Activated CD8-positive, alpha-beta memory T cell treated with anti-CD3 and anti-CD28 coated beads, Interleukin-2, amount 50 U/mL, for 1 hour (primary cell): ENCODE measurements around the gene COPS4.
"Not testable (repeated sequence)": the region's sequence is repeated elsewhere in the genome, so short reads cannot be mapped to it uniquely, and the experiment has no call there.

Source experiments
- DNase-seq: peaks from one replicate; pipeline ENCODE4 v3.0.0-alpha.2; 2020; ENCODE audit errors: extremely low read depth

Gene COPS4

DNA sequence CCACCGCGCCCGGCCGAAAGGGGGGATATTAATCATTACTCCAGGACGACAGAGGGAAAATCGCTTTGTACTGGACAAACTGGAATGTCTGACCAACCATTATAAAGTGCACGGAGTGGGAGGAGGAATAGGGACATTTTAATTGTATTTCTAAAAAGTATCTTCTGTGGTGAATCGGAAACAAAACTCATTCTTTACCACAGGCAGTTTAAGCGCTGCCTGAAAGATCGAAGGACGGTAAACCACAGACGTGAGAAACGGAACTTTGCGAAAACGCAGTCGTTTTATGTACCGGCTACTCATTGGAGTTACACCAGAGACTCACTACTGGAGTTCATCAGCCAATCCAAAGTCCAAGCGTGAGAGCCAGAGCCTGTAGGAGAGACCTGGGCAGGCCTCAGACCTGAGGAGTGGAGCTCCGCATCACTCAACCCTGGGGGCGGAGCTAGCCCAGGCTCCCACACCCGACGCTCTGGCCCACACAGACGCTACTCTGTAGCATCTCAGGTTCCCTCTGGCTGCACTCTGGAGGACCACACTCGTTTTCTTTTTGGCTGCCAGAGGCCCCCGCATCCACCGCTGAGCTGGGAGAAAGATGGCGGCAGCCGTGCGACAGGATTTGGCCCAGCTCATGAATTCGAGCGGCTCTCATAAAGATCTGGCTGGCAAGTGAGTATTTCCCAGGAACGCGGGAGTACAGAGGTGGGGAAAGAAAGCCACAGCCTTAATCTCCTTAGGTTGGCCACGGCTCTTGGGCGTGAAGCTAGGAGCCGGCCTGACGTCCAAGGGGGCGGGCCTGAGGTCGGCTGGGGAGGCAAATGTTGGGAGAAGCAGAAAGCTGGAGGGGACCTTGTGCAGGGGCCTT is at the start of gene COPS4:
Gene COPS4, plus strand, starts transcription at position 554 of the 865 bp plus-strand sequence. Its CDS starts 42 bp downstream, at position 596.
- peak; percentile 95 for DNase-seq

DNA sequence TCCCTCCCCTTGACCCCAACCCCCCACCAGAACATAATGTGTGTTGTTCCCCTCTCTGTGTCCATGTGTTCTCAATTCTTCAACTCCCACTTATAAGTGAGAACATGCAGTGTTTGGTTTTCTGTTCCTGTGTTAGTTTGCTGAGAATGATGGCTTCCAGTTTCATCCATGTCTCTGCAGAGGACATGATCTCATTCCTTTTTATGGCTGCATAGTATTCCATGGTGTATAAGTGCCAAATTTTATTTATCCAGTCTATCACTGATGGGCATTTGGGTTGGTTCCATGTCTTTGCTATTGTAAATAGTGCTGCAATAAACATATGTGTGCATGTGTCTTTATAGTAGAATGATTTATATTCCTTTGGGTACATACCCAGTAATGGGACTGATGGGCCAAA is 47.5 kb upstream of the COPS4 start:
- not testable (repeated sequence) for DNase-seq

DNA sequence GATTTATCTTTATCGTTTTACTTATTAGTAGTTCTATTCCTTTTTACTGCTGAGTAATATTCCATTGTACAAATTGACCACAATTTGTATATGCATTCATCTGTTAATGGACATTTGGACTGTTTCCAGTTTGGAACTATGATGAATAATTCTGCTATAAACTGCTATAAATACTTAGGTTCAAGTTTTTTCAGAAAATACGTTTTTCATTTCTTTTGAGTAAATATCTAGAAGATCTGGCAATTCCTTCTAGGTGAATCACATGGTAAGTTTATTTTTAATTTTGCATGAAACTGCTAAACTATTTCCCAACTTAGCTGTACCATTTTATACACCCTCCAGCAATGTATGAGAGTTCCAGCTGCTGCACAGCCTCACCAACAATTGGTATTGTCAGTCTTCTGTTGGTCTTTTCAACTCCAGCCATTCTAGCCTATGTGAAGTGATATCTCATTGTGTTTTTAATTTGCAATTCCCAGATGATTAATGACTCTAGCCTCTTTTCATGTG is 46.6 kb upstream of the COPS4 start:
- DNase-seq = no peak

DNA sequence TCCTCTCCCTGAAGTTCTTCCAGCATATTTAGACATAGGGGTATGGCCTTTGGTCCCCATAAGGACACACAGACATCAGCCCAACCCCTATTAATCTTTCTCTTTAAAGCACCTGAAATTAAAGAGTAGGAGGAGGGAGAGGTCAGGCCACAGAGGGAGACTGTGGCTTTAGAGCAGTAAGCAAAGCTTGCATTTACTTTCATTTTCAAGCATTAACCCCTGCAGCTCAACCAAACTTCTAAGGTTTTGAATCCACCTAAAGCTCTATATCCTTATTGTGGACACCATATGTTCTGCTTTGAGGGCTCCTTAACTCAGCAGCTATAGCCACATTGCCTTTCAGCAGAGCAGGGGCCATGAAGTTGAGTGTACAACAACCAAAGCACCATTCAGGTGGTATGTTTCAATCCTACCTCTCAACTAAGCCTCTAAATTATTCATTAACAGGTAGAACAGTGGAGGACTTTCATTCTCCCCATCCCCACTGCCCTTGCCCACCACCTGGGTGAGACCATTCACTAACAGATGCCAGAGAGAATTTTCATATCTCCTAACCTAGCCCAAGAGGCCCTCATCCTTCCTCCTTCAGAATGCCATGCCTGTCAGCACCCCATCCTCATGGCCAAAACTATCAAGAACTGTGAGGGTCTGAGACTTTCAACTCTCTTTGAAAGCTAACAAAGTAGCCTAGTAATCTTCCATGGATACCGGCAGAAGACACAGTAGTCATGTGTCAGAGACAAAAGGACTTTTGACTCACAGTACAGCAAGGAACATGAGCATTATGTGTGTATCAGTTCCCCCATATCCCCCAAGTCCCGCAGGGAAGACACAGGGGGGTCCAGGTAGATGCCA is 45.2 kb upstream of the COPS4 start:
- DNase-seq = no peak

DNA sequence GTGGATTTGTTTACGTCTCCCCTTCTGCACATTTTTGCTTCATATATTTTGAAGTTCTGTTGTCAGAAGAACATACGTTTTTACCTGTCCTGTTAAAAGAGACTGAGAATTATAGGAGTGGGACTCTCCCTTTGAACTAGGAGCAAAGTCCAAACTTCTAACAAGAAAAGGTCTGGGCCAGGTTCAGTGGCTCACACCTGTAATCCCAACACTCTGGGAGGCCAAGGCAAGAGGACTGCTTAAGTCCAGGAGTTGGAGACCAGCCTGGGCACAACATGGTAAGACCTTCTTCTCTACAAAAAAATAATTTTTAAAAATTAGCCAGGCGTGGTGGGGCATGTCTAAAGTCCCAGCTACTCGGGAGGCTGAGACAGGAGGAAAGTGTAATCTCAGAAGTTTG is 40.1 kb upstream of the COPS4 start:
- no peak for DNase-seq

DNA sequence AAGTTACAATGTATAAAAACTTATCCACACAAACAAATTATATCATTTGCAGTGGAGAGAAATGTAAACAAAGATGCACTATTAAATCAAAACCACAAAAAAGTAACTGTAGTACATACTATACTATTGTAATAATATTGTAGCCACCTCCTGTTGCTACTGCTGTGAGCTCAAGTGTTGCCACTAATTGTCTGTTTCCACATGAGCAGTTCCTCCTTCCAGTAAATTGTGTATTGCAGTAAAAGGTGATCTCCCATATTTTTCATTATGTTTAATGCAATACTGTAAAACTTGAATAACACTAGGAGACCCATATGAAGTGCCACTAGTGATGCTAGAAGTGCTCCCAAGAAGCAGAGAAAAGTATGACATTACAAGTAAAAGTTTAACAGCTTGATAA is 36.1 kb upstream of the COPS4 start:
- no peak for DNase-seq

DNA sequence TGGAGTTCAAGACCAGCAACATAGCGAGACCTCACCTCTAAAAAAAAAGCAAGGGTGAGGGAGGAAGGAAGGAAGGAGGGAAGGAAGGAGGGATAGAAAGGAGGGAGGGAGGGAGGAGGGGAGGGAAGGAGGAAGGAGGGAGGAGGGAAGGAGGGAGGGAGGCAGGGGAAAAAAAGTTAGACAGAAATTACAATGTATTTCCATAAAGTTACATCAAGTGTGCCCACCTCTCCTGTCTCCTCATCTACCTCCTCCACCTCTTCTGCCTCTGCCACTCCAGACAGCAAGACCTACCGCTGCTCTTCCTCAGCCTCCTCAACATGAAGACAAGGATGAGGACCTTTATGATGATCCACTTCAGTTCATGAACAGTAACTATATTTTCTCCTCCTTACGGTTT is 32.7 kb upstream of the COPS4 start:
- no peak for DNase-seq

DNA sequence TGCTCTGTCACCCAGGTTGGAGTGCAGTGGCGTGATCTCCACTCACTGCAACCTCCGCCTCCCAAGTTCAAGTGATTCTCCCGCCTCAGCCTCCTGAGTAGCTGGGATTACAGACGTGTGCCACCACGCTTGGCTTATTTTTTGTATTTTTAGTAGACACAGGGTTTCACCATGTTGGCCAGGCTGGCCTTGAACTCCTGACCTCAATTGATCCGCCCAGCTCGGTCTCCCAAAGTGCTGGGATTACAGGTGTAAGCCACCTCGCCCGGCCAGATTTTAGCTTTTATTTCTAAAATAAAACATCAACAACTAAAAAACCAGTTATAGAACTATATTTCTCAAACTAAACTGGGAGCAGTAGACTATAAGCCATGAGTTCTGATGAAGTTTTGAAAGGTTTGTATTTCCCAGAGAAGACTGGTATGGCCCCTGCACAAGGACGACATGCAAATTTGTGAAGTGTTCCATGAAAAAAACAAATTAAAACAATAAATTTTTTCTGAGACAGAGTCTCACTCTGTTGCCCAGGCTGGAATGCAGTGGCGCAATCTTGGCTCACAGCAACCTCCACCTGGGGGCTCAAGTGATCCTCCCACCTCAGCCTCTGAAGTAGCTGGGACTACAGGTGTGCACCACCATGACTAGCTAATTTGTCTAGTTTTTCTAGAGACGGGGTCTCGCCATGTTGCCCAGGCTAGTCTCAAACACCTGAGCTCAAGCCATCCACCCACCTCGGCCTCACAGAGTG is 31.8 kb upstream of the COPS4 start:
- DNase-seq = not testable (repeated sequence)

DNA sequence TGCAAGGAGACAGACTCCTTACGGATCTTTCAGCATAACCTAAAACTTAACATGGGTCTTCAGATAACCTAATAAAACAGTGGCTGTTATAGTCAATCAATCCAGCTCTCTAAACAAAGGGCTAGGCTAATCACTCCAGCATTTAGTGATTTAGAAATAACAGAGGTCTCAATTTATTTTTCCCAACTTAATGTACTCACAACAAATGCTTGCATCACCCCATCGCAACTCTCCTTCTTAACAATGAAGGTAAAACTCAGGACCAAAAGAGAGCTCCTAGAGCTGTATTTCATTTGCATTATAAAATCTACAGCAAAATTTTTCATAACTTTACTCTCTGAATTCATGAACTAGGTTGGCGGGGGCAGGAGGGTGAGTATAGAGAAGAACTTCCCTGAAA is 25.5 kb upstream of the COPS4 start:
- no peak for DNase-seq

DNA sequence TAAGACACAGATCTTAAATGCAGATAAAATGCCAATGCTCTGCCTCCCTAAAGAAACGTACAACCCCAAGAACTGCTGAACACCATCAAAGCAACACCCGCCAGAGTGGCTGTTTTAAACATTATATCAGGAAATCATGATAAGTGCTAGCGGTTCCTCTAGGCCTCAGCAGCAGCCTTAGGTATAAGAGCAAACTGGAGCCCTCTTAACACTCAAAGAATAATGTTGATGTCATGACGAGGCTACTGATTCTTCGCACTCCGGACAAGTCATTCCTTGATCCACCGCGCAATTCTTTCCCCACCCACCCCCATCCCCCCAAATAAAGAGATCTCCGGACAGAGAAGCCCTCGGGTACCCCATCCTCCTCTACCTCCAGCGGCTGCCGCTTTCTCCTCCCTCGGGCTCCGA is 24.9 kb upstream of the COPS4 start:
- DNase-seq = no peak

DNA sequence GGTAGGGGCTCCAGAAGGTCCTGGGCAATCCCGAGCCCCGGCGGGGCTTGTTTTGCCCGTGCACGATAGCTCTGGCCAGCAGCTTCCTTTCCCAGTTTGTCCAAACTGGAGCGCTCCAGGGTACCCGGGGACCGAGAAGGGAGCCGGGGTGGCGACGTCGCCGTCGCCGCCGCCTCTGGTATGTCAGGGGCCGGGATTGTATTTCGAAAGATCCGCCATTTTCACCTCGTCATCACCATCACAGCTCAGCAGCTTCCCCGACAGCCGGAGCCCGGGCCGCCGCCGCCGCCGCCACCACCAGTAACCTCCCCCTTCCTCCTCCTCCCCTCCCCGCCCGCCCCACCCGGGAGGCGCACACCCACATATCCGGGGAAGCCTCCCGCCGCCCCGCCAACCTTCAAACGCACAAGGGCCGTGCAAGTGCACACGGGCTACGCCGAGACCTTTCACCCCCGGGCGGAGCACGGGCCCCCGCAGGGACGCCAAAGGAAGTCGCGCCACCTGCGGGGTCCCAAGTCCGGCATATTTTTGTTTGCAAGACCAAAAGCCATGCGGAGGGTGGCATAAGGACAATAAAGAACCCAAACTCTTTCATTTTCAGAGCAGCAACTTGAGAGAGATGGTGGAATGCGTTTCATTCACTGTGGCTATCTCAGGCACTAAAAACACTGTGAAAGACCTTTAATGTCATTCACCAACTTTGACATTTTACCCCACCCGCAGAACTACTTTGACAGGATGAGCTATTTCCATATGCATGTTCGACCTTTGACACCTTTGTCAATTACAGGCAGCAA is 24.3 kb upstream of the COPS4 start, which contains the start of gene LIN54:
Gene LIN54, minus strand, starts transcription at position 302 of the 797 bp plus-strand sequence. CDS start 25,979 bp downstream, outside the sequence.
- DNase-seq = peak; percentile 47

DNA sequence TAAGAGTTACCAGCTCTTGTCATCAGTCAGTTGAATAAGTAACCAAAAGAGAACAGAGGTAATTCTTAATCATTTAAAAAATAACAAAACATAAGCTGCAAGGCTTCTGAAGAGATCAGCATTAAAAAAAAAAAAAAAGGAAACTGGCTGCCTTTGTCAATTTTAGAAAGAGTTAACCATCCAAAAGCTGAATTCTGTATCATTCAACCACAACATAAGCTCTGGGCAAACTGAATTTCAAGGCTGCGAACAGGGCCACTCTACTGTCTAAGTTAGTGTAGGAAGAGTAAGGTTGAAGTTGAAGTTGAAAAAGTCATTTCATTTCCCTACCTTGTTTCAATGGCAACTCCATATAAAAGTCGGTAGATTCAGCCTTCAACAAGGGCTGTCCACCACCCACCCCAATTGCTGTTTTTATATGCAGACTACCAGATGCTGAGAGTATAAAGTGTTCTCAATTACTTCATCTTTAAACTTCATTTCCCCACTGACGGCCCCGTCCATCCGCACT is 23.2 kb upstream of the COPS4 start:
- no peak for DNase-seq

DNA sequence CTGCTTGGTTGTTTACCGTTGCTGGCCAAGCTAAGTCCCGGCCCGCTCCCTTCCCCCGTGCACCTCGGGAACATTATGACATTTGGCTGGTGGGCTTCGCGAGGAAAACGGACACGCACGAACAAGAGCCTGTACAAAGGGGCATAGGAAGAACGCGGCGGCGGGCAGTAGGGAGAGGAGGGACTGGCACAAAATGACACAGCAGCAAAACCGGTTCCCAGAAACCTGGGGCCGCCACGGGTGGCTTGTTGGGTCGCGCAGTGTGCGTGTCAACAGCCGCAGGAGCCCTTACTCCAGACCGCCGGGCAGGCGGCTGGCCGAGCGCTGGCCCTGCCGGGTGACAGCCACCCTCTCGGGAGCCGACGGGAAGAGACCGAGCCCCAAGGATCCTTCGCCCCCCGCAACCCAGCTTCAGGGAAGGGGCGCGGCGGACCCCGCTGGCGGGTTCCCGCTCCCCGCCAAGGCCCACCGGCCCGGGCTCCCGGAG is 22.7 kb upstream of the COPS4 start:
- DNase-seq = no peak

DNA sequence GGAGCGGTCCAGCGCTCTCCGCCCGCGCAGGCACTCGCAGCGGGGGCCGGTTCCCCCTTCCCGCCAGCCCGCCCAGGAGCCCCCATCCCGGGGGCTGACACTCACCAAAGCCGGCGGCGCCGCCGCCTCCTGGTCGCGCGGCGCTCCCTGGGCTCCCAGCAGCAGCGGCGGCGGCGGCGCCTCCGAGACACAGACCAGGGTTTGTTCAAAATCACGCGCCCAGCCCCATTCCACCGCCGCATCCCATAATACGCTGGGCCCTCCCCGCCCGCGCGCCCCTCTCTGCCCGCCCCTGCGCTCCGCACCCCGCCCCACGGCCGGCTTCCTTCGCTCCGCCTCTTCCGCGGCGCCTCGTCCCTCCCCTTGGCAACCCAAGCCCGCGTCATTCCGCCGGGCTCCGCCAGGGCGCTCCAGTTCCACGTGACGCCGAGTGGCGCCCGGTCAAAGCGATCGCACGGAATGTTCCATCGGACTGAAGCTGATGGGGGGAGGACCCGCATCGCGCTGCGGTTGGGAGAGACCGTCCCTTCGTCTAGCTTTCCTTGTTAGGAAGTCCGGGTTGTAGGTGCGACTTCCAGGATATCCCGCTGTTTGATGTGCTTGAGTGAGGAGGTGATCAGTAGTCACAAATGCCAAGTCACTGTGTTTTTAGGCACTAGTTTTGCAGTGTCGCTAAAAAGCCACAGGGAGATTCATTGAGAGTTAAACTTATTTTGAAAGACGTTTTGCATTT is 22.1 kb upstream of the COPS4 start:
- peak; percentile 86 for DNase-seq

DNA sequence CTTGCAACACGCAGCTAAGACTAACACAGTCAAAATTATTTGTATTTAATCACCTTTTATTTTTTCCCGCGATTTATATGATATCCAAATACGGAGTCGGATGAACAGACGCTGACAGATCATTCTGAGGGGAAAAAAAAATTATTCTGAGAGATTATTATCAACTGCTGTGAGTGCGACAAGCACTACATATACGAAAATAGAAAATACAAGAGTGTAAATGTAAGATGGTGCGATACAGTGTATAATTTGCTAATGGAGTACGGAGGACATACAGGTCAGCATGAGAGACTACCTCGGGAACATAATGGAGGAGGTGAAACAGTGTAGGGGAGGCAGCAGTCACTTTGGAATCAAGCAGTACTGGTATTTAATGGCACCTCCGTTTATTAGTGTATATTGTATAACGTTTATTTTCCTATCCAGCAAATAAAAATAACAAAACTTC is 21.5 kb upstream of the COPS4 start:
- DNase-seq = no peak

DNA sequence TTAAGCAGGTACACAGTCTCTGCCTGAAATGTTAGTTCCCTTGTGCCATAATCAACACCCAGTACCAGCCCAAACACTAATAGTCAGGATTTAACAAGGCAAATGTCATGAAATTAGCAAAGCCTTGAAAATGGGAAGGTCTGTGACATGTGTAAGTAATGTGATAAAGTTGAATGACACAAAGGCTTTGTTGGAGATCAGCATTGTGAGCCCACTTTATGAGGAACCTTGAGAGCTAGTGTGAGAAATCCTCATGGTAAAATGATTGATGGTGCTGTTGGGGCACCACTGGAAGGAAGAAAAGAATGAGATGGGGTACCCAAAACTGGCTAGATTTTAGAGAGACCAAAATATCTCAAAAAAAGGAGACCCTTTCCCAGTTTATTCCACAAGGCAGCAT is 21.1 kb upstream of the COPS4 start:
- DNase-seq = no peak

DNA sequence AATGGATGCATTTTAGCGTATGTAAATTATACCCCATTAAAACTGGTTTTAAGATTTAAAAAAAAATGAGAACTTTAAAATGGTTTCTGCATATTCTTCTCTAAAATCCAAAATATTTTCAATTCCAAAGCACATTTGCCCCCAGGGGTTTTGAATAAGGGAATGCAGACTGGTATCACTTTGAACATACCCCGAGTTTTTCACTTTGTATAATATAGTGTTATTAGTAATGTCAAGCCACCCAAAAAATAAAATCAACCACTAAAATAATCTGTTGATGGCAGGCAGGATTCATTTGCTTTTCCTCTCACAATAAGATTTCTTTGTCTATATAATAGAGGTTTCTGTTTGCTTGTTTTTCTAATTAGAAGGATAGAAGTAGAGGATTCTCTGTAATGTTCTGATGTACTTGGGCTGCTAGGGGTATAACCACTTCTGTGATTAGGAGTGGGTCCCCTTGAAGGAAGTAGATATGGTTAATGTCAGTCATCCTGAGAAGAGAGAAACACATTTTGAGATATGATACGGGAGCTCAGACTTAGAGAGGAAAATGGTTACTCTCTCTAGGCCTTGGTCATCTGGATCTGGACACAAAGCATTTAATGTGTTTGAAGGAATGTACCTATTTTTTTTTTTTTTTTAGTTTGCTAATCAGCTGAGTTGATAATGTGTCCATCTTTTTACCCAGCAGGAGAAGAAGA is 15.0 kb upstream of the COPS4 start:
- DNase-seq = no peak

DNA sequence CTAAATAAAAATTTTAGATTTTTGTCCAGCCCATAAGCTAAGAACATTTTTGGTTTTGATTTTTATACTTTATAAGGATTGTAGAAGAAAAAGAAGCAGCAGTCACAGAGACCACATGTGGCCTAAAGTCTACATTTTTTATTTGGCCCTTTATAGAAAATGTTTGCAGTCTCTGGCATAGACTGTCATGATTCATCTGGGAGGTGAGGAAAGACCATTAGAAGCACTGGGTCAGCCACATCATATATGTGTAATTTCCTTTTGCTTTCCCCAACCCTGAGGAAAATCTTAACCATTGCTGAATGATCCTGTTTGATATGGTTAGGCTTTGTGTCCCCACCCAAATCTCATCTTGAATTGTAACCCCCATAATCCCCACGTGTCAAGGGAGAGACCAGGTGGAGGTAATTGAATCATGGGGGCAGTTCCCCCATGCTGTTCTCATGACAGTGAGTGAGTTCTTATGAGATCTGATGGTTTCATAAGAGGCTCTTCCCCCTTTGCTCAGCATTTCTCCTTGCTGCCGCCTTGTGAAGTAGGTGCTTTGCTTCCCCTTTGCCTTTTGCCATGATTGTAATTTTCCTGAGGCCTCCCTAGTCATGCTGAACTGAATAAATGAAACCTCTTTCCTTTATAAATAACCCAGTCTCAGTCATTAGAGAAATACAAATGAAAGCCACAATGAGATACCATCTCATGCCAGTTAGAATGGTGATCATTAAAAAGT is 12.1 kb upstream of the COPS4 start:
- no peak for DNase-seq
